HL-60/S4 treated with retinoic acid at 250 ng/mL for 4 days and 3 days (cell line): Measurements from ENCODE around the gene HIVEP1.

ENCODE experiments used
- in situ Hi-C: fragments of 300-500 bp; cut with MboI; formaldehyde crosslinking; loops from 2 replicates; pipeline ENCODE4 v1.7.0; 2022; ENCODE audit warnings: low sequenced_read_pairs

HIVEP1 gene

GRCh38 chr6:12012038-12012557 lies at the start of gene HIVEP1:
HIVEP1 (plus strand) TSS chr6:12012312; CDS start chr6:12015629, 3,317 bp downstream.
- in situ Hi-C loops, result no loop called here

GRCh38 chr6:11963756-11964500 lies 48.2 kb upstream of the HIVEP1 start:
- in situ Hi-C loops, result no loop called here

DNA sequence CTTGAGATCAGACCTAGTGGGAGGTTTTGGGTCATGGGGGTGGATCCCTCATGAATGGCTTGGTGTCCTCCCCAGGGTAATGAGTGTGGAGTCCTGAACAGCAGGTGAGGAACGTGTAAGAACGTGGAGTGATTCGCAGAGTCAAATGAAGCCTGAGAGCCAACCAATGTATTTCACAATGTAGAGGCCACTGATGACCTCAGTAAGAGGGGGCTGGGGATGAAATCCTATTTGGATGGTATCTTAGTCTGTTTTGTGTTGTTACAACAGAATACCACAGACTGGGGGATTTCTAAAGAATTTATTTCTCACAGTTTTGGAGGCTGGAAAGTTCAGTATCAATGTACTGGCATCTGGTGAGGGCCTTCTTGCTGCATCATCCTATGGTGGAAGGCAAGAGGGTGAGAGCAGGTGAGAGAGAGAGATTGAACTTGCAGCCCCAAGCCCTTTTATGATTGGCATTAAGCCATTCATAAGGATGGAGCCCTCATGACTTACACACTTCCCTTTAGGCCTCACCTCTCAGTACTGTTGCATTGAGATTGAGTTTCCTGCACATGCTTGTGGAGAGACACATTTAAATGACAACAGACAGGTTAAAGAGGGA lies 47.3 kb upstream of the HIVEP1 start:
- in situ Hi-C loops, result no loop called here

DNA sequence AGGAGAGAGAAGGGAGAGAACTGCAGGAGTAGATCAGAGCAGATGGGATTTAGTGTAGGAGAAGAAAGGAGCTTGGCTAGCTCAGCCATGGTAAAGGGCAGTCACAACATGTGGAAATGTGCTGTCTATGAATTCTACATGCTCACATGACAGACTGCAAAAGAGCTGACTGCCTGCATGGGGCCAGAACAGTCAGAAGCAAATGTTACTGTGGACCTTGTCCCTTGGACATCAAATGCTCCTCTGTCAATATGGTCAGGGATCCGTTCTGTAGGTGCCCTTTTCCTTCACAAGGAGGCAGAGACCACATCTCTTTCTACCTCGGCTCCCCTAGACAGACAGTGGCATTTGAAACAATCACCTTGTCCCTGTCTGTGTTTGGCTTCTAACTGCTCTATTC lies 46.6 kb upstream of the HIVEP1 start:
- in situ Hi-C loops, result no loop called here

DNA sequence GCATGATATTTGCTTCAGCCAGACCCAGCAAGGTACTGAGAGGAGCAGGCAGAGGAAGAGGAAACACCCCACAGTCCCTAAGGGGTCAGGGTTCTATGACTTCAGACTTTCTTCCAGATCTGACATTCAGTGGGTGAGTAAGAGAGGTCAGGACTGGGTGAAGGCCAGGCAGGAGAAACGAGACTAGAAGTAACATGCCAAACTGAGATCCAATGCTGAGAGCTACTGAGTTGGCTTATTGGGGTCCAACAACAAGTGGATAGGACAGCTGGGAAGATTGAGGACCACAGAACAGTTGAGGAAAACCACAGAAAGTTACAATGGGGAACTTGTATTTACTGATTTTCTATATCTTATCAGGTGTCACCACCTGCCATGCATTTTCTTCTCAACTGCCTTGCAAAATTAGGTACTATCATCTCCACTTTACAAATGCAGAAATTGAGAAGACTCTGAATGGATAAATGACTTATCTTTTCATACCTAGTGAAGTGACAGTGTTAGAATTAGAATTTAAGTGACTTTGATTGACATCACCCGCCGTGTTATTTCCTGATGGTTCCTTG lies 43.8 kb upstream of the HIVEP1 start:
- in situ Hi-C loops, result no loop called here

DNA sequence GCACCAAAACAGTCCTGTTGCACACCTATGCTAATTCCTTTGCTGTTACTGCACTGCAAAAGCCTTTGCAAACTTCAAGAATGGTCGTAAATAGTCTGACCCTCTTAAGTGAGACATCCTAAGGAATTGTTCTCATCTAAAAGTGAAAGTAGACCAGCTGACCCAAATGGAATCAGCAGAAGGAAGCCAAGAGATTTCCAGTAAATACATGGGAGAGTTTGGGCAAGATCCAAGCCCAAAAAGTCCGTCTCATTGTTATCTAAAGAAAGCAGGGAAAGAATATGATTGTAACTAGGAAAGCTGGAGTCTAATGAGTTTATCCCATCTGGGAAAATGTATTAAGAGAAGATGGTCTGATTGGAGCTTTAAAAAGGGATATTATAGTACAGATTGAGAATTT lies 43.0 kb upstream of the HIVEP1 start:
- in situ Hi-C loops, result no loop called here

DNA sequence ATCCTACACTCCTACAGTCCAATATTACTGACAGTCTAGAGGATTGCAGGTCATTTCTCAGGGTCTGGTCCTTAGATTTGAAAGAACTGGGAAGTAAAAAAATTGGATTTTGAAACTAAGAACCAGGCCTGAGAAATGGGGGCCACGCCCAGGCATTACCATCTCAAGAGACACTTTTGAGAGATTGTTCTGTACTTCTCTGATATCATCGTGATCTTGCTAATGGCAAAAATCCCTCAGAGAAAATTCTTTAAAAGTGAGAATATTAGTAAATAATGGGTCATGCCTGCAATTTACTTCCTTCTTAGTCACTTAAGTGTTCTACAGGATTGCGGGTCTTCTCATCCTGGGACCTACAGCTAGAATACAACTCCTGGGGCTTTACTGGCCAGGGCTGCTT lies 42.0 kb upstream of the HIVEP1 start:
- in situ Hi-C loops, result no loop called here

- in situ Hi-C loops, result no loop called here
These were observed 41.0 kb upstream of the HIVEP1 start for GRCh38 chr6:11971154-11971553.

GRCh38 chr6:11972270-11972669 lies 39.8 kb upstream of the HIVEP1 start:
- in situ Hi-C loops, result no loop called here

DNA sequence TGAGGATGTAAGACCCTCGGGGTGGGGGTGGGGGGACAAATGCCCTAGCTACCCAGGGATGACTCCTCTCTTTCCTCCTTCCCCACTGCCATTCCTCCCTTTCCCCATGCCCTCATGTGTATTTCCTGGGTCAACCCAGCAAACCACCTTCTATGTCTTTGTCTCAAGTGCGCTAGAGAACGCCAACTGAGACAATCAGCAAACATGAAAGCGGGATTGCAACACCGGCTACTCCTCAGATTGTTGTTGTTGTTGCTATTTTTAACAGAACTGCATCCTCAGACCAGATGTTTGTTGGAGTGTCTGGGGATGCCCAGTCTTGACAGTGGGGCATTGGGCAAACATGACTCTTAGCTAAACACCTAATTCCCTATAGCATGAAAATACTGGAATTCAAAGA lies 39.3 kb upstream of the HIVEP1 start:
- in situ Hi-C loops, result no loop called here

GRCh38 chr6:11973238-11973637 lies 38.9 kb upstream of the HIVEP1 start:
- in situ Hi-C loops, result no loop called here

DNA sequence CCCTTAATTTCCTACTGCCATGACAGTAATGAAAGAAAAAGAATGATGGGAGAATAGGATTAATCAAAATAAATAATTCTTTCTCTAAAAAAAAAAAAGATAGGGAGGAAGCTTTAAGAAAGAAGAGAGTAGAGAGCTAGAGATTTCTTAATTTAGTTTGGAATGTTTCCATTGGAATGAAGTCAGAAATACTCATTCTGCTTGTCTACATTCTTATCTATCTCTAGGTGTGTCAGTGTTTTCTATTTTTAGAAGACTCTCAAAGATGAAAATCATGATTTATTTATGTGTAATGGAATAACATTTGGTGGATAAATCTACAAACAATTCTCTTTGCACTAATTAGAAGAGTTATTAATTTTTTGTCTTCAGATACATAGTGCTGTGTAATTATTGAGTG lies 38.0 kb upstream of the HIVEP1 start:
- in situ Hi-C loops, result no loop called here

- in situ Hi-C loops, result no loop called here
These were observed 36.6 kb upstream of the HIVEP1 start for GRCh38 chr6:11975353-11975977.

- in situ Hi-C loops, result no loop called here
These were observed 35.6 kb upstream of the HIVEP1 start for GRCh38 chr6:11976489-11976888.

DNA sequence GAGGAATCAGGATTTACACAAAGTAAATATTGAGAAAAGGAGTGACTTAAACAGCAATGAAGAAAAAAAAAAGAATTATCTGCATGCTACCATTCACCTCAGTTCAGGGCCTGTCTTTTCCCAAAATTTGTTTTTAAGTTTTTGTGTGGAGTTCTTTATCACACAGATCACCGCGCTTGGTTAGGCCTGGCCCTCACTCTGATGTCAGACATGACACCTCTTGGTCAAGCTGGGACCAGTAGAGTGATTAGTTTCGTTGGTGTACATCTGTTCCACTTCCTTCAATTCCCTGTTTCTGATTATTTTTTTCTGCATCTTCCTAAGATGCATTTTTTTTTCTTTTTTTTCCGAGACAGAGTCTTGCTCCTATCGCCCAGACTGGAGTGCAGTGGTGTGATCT lies 34.9 kb upstream of the HIVEP1 start:
- in situ Hi-C loops, result no loop called here

DNA sequence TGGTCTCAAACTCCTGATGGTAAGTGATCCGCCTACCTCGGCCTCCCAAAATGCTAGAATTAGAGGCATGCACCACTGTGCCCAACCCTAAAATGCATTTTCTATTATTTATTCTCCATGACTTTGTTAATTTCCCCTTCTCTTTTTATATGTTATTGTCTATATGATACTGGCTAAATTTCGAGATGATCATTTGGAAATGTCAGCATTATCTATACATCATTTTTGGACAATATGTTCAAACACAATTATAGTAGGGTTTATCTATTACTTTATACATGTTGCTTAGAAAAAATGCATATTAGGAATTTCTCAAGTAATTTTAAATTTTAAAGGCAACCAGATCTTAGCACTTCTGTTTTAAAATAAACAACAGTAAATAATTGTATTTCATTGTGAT lies 34.4 kb upstream of the HIVEP1 start:
- in situ Hi-C loops, result no loop called here

DNA sequence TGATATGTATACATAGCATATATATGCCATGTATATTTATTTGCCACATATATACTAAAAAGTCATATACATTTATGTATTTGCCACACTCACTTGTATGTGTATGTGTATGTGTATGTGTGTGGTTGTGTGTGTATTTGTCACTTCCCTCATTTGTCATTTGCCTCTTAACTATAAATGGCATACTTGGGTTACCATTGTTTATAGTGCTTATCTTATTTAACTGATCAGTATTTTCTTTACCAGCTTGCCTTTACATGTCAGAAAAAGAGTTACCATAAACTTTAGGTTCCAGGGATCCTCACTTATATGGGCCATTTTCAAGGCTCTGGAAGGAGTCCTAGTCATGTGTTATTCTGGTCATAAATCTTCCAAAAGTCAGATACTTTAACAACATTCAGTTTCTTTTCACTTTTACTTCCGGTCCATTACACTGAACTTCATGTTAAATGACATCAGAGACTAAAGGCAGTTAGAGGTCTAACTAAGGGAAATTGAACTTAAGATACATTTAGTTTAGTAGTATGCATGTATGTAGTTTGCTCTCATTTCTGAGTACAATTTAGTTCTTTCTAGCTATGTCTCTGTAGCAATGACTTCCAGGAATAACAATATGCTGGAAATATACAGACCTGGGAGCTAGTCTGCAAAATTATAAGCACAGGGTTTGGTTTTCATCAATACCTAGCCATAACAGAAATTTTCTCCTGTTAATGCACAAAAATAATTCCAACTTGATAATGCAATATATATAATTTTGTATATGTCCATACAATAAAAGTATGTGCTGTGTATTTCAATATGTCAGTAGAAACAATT lies 33.7 kb upstream of the HIVEP1 start:
- in situ Hi-C loops, result no loop called here

DNA sequence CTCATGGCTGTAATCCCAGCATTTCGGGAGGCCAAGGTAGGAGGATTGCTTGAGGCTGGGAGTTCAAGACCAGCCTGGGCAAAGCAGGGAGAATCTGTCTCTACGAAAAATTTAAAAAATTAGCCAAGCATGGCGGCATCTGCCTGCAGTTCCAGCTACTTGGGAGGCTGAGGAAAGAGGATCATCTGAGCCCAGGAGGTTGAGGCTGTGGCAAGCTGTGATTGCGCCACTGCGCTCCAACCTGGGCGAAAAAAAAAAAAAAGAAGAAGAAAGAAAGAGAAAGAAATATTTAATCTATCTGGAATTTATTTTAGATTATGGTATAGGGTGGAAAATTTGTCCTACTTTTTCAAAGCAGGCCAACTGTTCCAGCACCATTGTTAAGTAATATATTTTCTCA lies 32.2 kb upstream of the HIVEP1 start:
- in situ Hi-C loops, result no loop called here

DNA sequence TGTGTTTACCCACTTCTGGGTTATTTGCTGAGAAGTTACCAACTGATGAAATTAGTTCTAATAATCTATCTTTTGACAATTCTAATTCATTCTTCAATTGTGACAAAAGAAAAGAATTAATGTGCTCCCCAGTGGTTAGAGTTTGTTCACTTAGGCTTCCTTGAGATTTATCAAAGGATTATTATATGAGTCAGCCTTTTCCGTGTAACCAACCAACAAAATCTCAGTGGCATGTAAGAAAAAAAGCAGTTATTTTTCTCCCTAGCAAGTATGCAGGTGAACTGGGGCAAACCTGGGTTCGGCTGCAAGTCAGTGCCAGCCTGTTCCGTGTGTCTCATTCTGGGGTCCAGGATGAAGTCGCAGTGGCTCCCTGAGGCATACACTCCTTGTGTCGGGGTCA lies 28.8 kb upstream of the HIVEP1 start:
- in situ Hi-C loops, result no loop called here

DNA sequence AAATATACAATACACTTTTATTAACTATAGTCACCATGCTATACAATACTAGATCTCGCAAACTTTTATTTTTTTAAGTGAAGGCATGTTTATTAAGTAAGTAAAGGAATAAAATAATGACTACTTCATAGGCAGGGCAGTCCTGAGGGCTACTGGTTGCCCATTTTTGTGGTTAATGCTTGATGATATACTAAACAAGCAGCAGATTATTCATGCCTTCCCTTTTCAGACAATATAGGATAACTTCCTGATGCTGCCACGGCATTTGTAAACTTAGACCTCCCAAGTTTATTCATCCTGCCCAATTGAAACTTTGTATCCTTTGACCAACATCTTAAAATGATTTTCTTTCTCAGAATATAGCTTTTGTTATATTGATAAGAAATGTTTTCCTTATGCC lies 24.7 kb upstream of the HIVEP1 start:
- in situ Hi-C loops, result no loop called here

DNA sequence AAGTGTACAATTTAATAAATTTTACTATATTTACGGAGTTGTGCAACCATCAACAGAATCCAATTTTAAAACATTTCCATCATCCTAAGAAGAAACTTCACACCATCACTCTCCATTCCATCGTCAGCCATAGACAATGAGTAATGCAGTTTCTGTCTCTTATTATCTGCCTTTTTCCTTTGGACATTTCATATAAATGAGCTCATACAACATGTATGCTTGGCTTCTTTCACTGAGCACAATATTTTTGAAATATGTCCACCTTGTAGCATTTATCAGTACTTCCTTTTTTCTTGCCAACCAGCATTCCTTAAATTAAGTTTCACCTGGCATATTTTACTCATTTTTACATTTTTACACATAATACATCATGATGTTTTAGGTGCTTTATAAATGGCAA lies 22.7 kb upstream of the HIVEP1 start:
- in situ Hi-C loops, result no loop called here
